ENCODE results near the gene SLC5A2.
"Not testable (repeated sequence)": the region's sequence is repeated elsewhere in the genome, so short reads cannot be mapped to it uniquely, and the experiment has no call there.

SLC5A2 gene

GRCh38 chr16:31501226-31501965 is 18.5 kb downstream of the SLC5A2 start:
- no peak for FAIRE-seq

GRCh38 chr16:31501966-31502348 is 19.0 kb downstream of the SLC5A2 start:
- no peak for FAIRE-seq

- FAIRE-seq, result no peak
Observed at GRCh38 chr16:31502981-31503380, 20.1 kb downstream of the SLC5A2 start.

GRCh38 chr16:31503555-31503954 is 20.6 kb downstream of the SLC5A2 start:
- not testable (repeated sequence) for FAIRE-seq

- FAIRE-seq, result no peak
Observed at GRCh38 chr16:31504159-31504558, 21.2 kb downstream of the SLC5A2 start.

GRCh38 chr16:31505483-31505882 is 22.6 kb downstream of the SLC5A2 start:
- no peak for FAIRE-seq

GRCh38 chr16:31507617-31507928 is 24.6 kb downstream of the SLC5A2 start:
- FAIRE-seq, result no peak

GRCh38 chr16:31507929-31508705 is 25.2 kb downstream of the SLC5A2 start, which contains the start of gene RUSF1:
RUSF1 (minus strand) TSS chr16:31508391; CDS start chr16:31508373, 18 bp downstream.
- no peak for FAIRE-seq

- FAIRE-seq, result no peak
Observed at GRCh38 chr16:31508706-31509195, 25.8 kb downstream of the SLC5A2 start.

- no peak for FAIRE-seq
Observed at GRCh38 chr16:31513126-31513525, 30.2 kb downstream of the SLC5A2 start.

- FAIRE-seq, result no peak
Observed at GRCh38 chr16:31513884-31514283, 31.0 kb downstream of the SLC5A2 start.

- FAIRE-seq, result no peak
Observed at GRCh38 chr16:31517800-31518402, 35.0 kb downstream of the SLC5A2 start.

GRCh38 chr16:31519759-31520431 is 37.0 kb downstream of the SLC5A2 start:
- no peak for FAIRE-seq

- no peak for FAIRE-seq
Observed at GRCh38 chr16:31521368-31521767, 38.4 kb downstream of the SLC5A2 start.

- FAIRE-seq, result no peak
Observed at GRCh38 chr16:31522071-31522470, 39.1 kb downstream of the SLC5A2 start.

- not testable (repeated sequence) for FAIRE-seq
Observed at GRCh38 chr16:31523768-31524167, 40.8 kb downstream of the SLC5A2 start.

GRCh38 chr16:31525113-31525512 is 42.2 kb downstream of the SLC5A2 start:
- FAIRE-seq, result no peak

- FAIRE-seq, result no peak
Observed at GRCh38 chr16:31527734-31528274, 44.9 kb downstream of the SLC5A2 start, which contains the start of gene AHSP. AHSP (plus strand) TSS chr16:31527900; CDS start chr16:31528140, 240 bp downstream.

GRCh38 chr16:31528523-31529107 is 45.7 kb downstream of the SLC5A2 start:
- FAIRE-seq, result no peak

GRCh38 chr16:31529108-31529936 is 46.4 kb downstream of the SLC5A2 start:
- no peak for FAIRE-seq

- no peak for FAIRE-seq
Observed at GRCh38 chr16:31529937-31530312, 47.0 kb downstream of the SLC5A2 start.
